HCT116 (cell line): ENCODE measurements around the gene COG5. TPM values are rescaled to one million over a fixed set of nuclear protein-coding genes. Genes with fewer than 3 reads are reported as not detected.
"Not testable (repeated sequence)": the region's sequence is repeated elsewhere in the genome, so short reads cannot be mapped to it uniquely, and the experiment has no call there.

Experiments
- ATAC-seq: fragments of 200-7000 bp; cut with Tn5 transposase; 2 replicates; pipeline ENCODE4 v1.9.1; 2020; ENCODE audit warnings: mild to moderate bottlenecking, moderate library complexity
- BruUV-seq: library from RNA; stranded (reverse); fragments of 400-500 nt; replicated peaks from 2 replicates; lab custom pipeline; 2021; lab: Mats Ljungman, UMichigan
- CTCF ChIA-PET: fragments of 300-600 bp; sonication (Branson Sonifier 250); formaldehyde crosslinking; loops from one replicate; lab custom pipeline; 2021; ENCODE audit warnings: antibody characterized with exemption; lab: Charles Lee
- POLR2A ChIA-PET: fragments of 300-600, 350-600 bp; sonication (Branson Sonifier 250); formaldehyde crosslinking; loops from one replicate; lab custom pipeline; 2021; ENCODE audit warnings: antibody characterized with exemption; lab: Charles Lee
- RAD21 ChIA-PET, 2 experiments: fragments of 300-600 bp; sonication (Branson Sonifier 250); formaldehyde crosslinking; loops; one replicate each; lab custom pipeline; 2023; ENCODE audit warnings: low total read pairs in 2 of 2; ENCODE audit not compliant: uncharacterized antibody in 2 of 2, unreplicated experiment in 2 of 2, low non-redundant PET in 1 of 2; lab: Charles Lee
- DNase-seq: peaks from one replicate; pipeline ENCODE4 v3.0.0-alpha.2; 2010; ENCODE audit warnings: low read depth, low spot score
- H2AFZ ChIP-seq: fragments of 200-600 bp; shearing (Covaris generic), sonication (generic); 2 replicates; pipeline ENCODE4 v1.6.1; 2017; ENCODE audit warnings: low read depth, mixed run types, mixed read lengths, antibody characterized with exemption, low read length; ENCODE audit not compliant: poor library complexity, severe bottlenecking
- H3K27ac ChIP-seq: 2 replicates; pipeline ENCODE4 v1.5.1; 2012; ENCODE audit warnings: low read depth, low read length
- H3K27me3 ChIP-seq: fragments of 200-600 bp; sonication (generic); 2 replicates; pipeline ENCODE4 v1.6.1; 2016; ENCODE audit warnings: mixed run types, low read length, mixed read lengths; ENCODE audit not compliant: insufficient read depth
- H3K36me3 ChIP-seq, 2 experiments: fragments of 200-500 bp in 1 of 2; fragments of 200-600 bp in 1 of 2; sonication (Bioruptor generic) in 1 of 2; sonication (generic) in 1 of 2; 2 replicates each; pipeline versions ENCODE4 v1.5.1 to v1.6.1; 2014 to 2016; ENCODE audit warnings: low read length in 2 of 2, inconsistent platforms in 1 of 2, mixed read lengths in 1 of 2, mixed run types in 1 of 2; ENCODE audit not compliant: insufficient read depth in 2 of 2, control insufficient read depth in 1 of 2
- H3K4me1 ChIP-seq, 2 experiments: fragments of 200-600 bp in 1 of 2; sonication (generic) in 1 of 2; 2 replicates each; pipeline versions ENCODE4 v1.5.1 to v1.6.1; 2012 to 2017; ENCODE audit warnings: low read length in 2 of 2, inconsistent platforms in 1 of 2, mild to moderate bottlenecking in 1 of 2, mixed read lengths in 1 of 2, mixed run types in 1 of 2, moderate library complexity in 1 of 2; ENCODE audit not compliant: insufficient read depth in 2 of 2, control insufficient read depth in 1 of 2
- H3K4me2 ChIP-seq: fragments of 200-600 bp; sonication (generic); 2 replicates; pipeline ENCODE4 v1.6.1; 2017; ENCODE audit warnings: mixed run types, low read length, mixed read lengths
- H3K4me3 ChIP-seq, 2 experiments: fragments of 200-600 bp in 1 of 2; sonication (generic) in 1 of 2; replicated peaks in 1 of 2; 2 replicates each; pipeline ENCODE4 v1.5.1; 2011 to 2016; ENCODE audit warnings: low read length in 2 of 2, control low read depth in 1 of 2, low read depth in 1 of 2, mild to moderate bottlenecking in 1 of 2, mixed read lengths in 1 of 2, mixed run types in 1 of 2
- H3K79me2 ChIP-seq: fragments of 200-600 bp; sonication (generic); 2 replicates; pipeline ENCODE4 v1.6.1; 2017; ENCODE audit warnings: mild to moderate bottlenecking, mixed run types, low read length, moderate library complexity, mixed read lengths; ENCODE audit not compliant: insufficient read depth
- H3K9ac ChIP-seq: fragments of 200-600 bp; sonication (generic); 2 replicates; pipeline ENCODE4 v1.6.1; 2016; ENCODE audit warnings: low read length, mixed read lengths
- H3K9me2 ChIP-seq: fragments of 200-600 bp; sonication (generic), shearing (Covaris generic); 2 replicates; pipeline ENCODE4 v1.6.1; 2017; ENCODE audit warnings: mixed run types, mild to moderate bottlenecking, moderate library complexity; ENCODE audit not compliant: insufficient read depth
- H3K9me3 ChIP-seq, 2 experiments: fragments of 200-500 bp in 1 of 2; fragments of 200-600 bp in 1 of 2; sonication (Bioruptor generic) in 1 of 2; sonication (generic) in 1 of 2; 2 replicates each; pipeline ENCODE4 v1.6.1; 2014 to 2017; ENCODE audit warnings: low read length in 2 of 2, mixed read lengths in 2 of 2, inconsistent platforms in 1 of 2, low read depth in 1 of 2, mild to moderate bottlenecking in 1 of 2, mixed run types in 1 of 2, moderate library complexity in 1 of 2; ENCODE audit not compliant: control insufficient read depth in 1 of 2, insufficient read depth in 1 of 2
- H4K20me1 ChIP-seq: fragments of 200-600 bp; sonication (generic), shearing (Covaris generic); 2 replicates; pipeline ENCODE4 v1.6.1; 2017; ENCODE audit warnings: mixed run types, mild to moderate bottlenecking, moderate library complexity; ENCODE audit not compliant: insufficient read depth
- CBX3 ChIP-seq: IDR thresholded peaks from 2 replicates; pipeline ENCODE4 v1.6.1; 2012; ENCODE audit warnings: low read depth
- CEBPB ChIP-seq: IDR thresholded peaks from 2 replicates; pipeline ENCODE4 v1.6.1; 2012; ENCODE audit warnings: low read depth
- EZH2 ChIP-seq: fragments of 200-600 bp; sonication (generic); IDR thresholded peaks from 2 replicates; pipeline ENCODE4 v1.6.1; 2017; ENCODE audit warnings: antibody characterized with exemption, mixed run types
- FOSL1 ChIP-seq: IDR thresholded peaks from 2 replicates; pipeline ENCODE4 v1.6.1; 2012; ENCODE audit warnings: low read depth
- JUND ChIP-seq: IDR thresholded peaks from 2 replicates; pipeline ENCODE4 v1.6.1; 2012
- RAD21 ChIP-seq: IDR thresholded peaks from 2 replicates; pipeline ENCODE4 v1.6.1; 2012; ENCODE audit warnings: low read depth, mild to moderate bottlenecking
- SIN3A ChIP-seq: IDR thresholded peaks from 2 replicates; pipeline ENCODE4 v1.6.1; 2012; ENCODE audit warnings: low read depth
- SP1 ChIP-seq: IDR thresholded peaks from 2 replicates; pipeline ENCODE4 v1.6.1; 2012; ENCODE audit warnings: low read depth
- TCF7L2 ChIP-seq: IDR thresholded peaks from 2 replicates; pipeline ENCODE4 v1.7.0; 2011; ENCODE audit warnings: borderline replicate concordance, inconsistent platforms; ENCODE audit not compliant: insufficient read depth, insufficient read length; ENCODE audit errors: extremely low read depth
- YY1 ChIP-seq: IDR thresholded peaks from 2 replicates; pipeline ENCODE4 v1.6.1; 2011; ENCODE audit warnings: low read length, low read depth, moderate library complexity, mild to moderate bottlenecking; ENCODE audit not compliant: insufficient replicate concordance; ENCODE audit errors: extremely low read depth
- ZFX ChIP-seq: fragments of 450-650 bp; IDR thresholded peaks from 2 replicates; pipeline ENCODE4 v1.6.1; 2017
- intact Hi-C: fragments of 100-400 bp; cut with micrococcal nuclease; formaldehyde crosslinking; loops from 2 replicates; pipeline ENCODE4 v1.10.0; 2022
- total RNA-seq: library from RNA; stranded (reverse); gene quantifications from one replicate; pipeline ENCODE4 v1.2.1, GENCODE V29; 2021; ENCODE audit not compliant: unreplicated experiment
- TF ChIP-seq, protein P1 (sequence below): IDR thresholded peaks from 2 replicates; pipeline ENCODE4 v1.6.1; 2012; ENCODE audit warnings: low read depth
- TF ChIP-seq, protein P2 (sequence below), 3 experiments: fragments of 200-600 bp in 1 of 3; sonication (generic) in 1 of 3; IDR thresholded peaks in 2 of 3; conservative IDR thresholded peaks in 1 of 3; 2 replicates each; pipeline ENCODE4 v1.5.1; 2012 to 2017; ENCODE audit warnings: low read depth in 2 of 3, low read length in 2 of 3, antibody characterized with exemption in 1 of 3, borderline replicate concordance in 1 of 3, control low read depth in 1 of 3, mild to moderate bottlenecking in 1 of 3, mixed read lengths in 1 of 3, mixed run types in 1 of 3, moderate library complexity in 1 of 3; ENCODE audit not compliant: insufficient read depth in 1 of 3
- TF ChIP-seq, protein P3 (sequence below): IDR thresholded peaks from 2 replicates; pipeline ENCODE4 v1.6.1; 2012

The COG5 gene
- total RNA-seq, 1 experiment from 2014 or later = 30.7 TPM

DNA sequence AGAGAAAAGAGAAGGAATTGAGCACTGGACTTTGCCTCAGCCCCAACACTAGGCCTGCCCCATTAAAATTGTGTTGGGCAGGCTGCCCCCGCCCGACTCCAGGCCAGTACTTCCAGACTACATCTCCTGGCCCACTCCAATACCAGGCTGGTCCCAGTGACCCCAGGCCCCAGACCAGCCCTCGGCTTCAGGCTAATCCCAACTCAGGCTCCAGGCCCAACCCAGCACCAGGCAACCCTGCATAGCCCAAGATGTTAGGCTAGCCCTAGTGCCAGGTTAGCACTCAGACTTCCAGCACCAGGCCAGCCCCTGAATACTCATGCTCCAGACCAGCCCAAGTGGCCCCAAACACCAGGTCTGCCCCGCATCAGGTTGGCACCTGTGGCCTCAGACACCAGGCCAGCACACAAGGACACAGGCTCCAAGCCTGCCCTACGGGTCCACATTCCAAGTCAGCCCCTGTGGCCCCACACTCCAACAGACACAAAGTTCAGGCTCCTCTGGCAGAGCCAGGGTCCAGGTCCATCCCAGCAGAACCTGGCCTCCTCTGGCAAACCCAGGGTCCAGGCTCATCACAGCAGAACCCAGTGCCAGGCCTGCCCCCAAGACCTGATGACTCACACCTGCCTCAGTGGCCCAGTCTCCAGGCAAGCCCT is 20.3 kb downstream of the COG5 start (continued):
- TF ChIP-seq, protein P1, sequence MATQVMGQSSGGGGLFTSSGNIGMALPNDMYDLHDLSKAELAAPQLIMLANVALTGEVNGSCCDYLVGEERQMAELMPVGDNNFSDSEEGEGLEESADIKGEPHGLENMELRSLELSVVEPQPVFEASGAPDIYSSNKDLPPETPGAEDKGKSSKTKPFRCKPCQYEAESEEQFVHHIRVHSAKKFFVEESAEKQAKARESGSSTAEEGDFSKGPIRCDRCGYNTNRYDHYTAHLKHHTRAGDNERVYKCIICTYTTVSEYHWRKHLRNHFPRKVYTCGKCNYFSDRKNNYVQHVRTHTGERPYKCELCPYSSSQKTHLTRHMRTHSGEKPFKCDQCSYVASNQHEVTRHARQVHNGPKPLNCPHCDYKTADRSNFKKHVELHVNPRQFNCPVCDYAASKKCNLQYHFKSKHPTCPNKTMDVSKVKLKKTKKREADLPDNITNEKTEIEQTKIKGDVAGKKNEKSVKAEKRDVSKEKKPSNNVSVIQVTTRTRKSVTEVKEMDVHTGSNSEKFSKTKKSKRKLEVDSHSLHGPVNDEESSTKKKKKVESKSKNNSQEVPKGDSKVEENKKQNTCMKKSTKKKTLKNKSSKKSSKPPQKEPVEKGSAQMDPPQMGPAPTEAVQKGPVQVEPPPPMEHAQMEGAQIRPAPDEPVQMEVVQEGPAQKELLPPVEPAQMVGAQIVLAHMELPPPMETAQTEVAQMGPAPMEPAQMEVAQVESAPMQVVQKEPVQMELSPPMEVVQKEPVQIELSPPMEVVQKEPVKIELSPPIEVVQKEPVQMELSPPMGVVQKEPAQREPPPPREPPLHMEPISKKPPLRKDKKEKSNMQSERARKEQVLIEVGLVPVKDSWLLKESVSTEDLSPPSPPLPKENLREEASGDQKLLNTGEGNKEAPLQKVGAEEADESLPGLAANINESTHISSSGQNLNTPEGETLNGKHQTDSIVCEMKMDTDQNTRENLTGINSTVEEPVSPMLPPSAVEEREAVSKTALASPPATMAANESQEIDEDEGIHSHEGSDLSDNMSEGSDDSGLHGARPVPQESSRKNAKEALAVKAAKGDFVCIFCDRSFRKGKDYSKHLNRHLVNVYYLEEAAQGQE = no peak

DNA sequence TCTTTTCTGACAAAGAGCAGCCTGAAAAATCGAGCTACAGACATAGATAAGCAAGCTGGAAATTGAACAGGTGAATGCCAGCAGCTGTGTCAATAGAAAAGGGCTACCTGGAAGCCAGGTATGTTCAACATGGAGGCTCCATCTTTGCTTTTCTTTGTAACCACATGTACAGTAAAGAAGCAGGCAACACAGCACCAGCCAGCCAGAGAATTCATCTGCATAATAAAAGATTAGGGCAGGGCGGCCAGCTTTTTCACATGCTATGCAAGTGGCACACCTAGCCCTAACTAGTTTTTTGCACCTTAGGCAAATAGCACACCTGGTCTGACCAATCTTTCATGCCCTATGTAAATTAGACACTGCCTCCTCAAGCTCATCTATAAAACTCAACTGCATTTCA is 25.7 kb downstream of the COG5 start:
- no peak overlapping the region for H3K4me3 ChIP-seq
- intact Hi-C loops = no loop called here
- TF ChIP-seq CEBPB (no peak), TCF7L2 (no peak), RAD21 (no peak), CBX3 (no peak), EZH2 (no peak), SP1 (no peak), YY1 (no peak), JUND (no peak), ZFX (no peak), FOSL1 (no peak), SIN3A (no peak)
- TF ChIP-seq, protein P2, sequence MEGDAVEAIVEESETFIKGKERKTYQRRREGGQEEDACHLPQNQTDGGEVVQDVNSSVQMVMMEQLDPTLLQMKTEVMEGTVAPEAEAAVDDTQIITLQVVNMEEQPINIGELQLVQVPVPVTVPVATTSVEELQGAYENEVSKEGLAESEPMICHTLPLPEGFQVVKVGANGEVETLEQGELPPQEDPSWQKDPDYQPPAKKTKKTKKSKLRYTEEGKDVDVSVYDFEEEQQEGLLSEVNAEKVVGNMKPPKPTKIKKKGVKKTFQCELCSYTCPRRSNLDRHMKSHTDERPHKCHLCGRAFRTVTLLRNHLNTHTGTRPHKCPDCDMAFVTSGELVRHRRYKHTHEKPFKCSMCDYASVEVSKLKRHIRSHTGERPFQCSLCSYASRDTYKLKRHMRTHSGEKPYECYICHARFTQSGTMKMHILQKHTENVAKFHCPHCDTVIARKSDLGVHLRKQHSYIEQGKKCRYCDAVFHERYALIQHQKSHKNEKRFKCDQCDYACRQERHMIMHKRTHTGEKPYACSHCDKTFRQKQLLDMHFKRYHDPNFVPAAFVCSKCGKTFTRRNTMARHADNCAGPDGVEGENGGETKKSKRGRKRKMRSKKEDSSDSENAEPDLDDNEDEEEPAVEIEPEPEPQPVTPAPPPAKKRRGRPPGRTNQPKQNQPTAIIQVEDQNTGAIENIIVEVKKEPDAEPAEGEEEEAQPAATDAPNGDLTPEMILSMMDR (IDR thresholded peaks at IDR 0.05 in 2 of 3, conservative IDR thresholded peaks at IDR 0.05 in 1 of 3; ENCODE audit: borderline replicate concordance in 1 of 3, insufficient read depth in 1 of 3, low read depth in 2 of 3, low read length in 2 of 3) = no peak
- TF ChIP-seq, protein P3, sequence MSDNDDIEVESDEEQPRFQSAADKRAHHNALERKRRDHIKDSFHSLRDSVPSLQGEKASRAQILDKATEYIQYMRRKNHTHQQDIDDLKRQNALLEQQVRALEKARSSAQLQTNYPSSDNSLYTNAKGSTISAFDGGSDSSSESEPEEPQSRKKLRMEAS = no peak
- no peak overlapping the region for H3K4me2 ChIP-seq
- CTCF ChIA-PET = no interaction called here
- RAD21 ChIA-PET = no interaction called here
- H3K9me3 ChIP-seq = no peaks in the 10 kb centered on the region
- H3K9ac ChIP-seq = no peak overlapping the region
- H3K27ac ChIP-seq = no peak overlapping the region
- H2AFZ ChIP-seq = no peak overlapping the region
- DNase-seq (no peak), ATAC-seq (no peak)
- no peaks in the 10 kb centered on the region for H3K79me2 ChIP-seq
- no peaks in the 10 kb centered on the region for H4K20me1 ChIP-seq
- no peaks in the 10 kb centered on the region for H3K4me1 ChIP-seq
- H3K27me3 ChIP-seq = no peaks in the 10 kb centered on the region
- no peaks in the 10 kb centered on the region for H3K9me2 ChIP-seq
- no TSS peak for BruUV-seq
- POLR2A ChIA-PET = no interaction called here
- no peaks in the 10 kb centered on the region for H3K36me3 ChIP-seq

DNA sequence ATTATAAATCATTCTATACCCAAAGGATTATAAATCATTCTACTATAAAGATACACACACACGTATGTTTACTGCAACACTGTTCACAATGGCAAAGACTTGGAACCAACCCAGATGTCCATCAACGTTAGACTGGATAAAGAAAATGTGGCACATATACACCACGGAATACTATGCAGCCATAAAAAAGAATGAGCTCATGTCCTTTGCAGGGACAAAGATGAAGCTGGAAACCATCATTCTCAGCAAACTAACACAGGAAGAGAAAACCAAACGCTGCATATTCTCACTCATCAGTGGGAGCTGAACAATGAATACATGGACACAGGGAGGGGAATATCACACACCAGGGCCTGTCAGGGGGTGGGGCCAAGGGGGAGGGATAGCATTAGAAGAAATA is 26.5 kb downstream of the COG5 start:
- ATAC-seq, intact Hi-C loops: not testable (repeated sequence)

More for the DNA sequence above, 26.5 kb downstream of the COG5 start:
- BruUV-seq, H3K79me2 ChIP-seq, H3K27me3 ChIP-seq, DNase-seq, POLR2A ChIA-PET, H3K36me3 ChIP-seq, RAD21 ChIA-PET, H4K20me1 ChIP-seq, H3K4me1 ChIP-seq, H3K9me2 ChIP-seq, H3K9ac ChIP-seq, CTCF ChIA-PET, H2AFZ ChIP-seq, H3K4me2 ChIP-seq, H3K27ac ChIP-seq, H3K9me3 ChIP-seq, H3K4me3 ChIP-seq: not testable (repeated sequence)
